DOHH2 (cell line): ENCODE data around the gene IGSF6.

ENCODE experiments used
- H3F3A ChIP-seq: fragments of 200-600 bp; sonication (generic), shearing (Covaris generic); 2 replicates; pipeline ENCODE4 v1.6.0; 2016; ENCODE audit warnings: antibody characterized with exemption, mild to moderate bottlenecking; ENCODE audit not compliant: control insufficient read depth, insufficient read depth
- H3K27ac ChIP-seq: fragments of 200-600 bp; sonication (generic); 2 replicates; pipeline ENCODE4 v1.5.1; 2014; ENCODE audit warnings: low read depth, mild to moderate bottlenecking, low read length, moderate library complexity
- H3K27me3 ChIP-seq: fragments of 200-600 bp; sonication (generic); 2 replicates; pipeline ENCODE4 v1.6.1; 2014; ENCODE audit warnings: mild to moderate bottlenecking, low read length, mixed read lengths; ENCODE audit not compliant: control insufficient read depth
- H3K36me3 ChIP-seq: fragments of 200-600 bp; sonication (generic); 2 replicates; pipeline ENCODE4 v1.6.1; 2014; ENCODE audit warnings: mild to moderate bottlenecking, low read length, moderate library complexity, mixed read lengths; ENCODE audit not compliant: control insufficient read depth
- H3K4me1 ChIP-seq: fragments of 200-600 bp; sonication (generic); 2 replicates; pipeline ENCODE4 v1.6.1; 2014; ENCODE audit warnings: mild to moderate bottlenecking, low read length, mixed read lengths; ENCODE audit not compliant: control insufficient read depth
- H3K4me2 ChIP-seq: fragments of 200-600 bp; sonication (generic); 2 replicates; pipeline ENCODE4 v1.6.0; 2014; ENCODE audit warnings: mild to moderate bottlenecking, low read length, moderate library complexity
- H3K4me3 ChIP-seq: fragments of 200-600 bp; sonication (generic); 2 replicates; pipeline ENCODE4 v1.5.1; 2014; ENCODE audit warnings: mild to moderate bottlenecking, low read length, mixed read lengths
- H3K79me2 ChIP-seq: fragments of 200-600 bp; sonication (generic); 2 replicates; pipeline ENCODE4 v1.6.1; 2014; ENCODE audit warnings: mild to moderate bottlenecking, low read length, mixed read lengths; ENCODE audit not compliant: control insufficient read depth
- H3K9me2 ChIP-seq: fragments of 200-600 bp; sonication (generic); replicated peaks from 2 replicates; pipeline ENCODE4 v1.6.1; 2014; ENCODE audit warnings: mild to moderate bottlenecking, low read length, mixed read lengths; ENCODE audit not compliant: control insufficient read depth
- H3K9me3 ChIP-seq: fragments of 200-600 bp; sonication (generic); 2 replicates; pipeline ENCODE4 v1.6.1; 2014; ENCODE audit warnings: antibody characterized with exemption, low read length, mixed read lengths; ENCODE audit not compliant: control insufficient read depth, insufficient read depth
- H4K20me1 ChIP-seq: fragments of 200-600 bp; sonication (generic); 2 replicates; pipeline ENCODE4 v1.6.0; 2014; ENCODE audit warnings: low read depth, mild to moderate bottlenecking, antibody characterized with exemption, low read length, moderate library complexity; ENCODE audit not compliant: control insufficient read depth, insufficient read depth
- CTCF ChIP-seq: fragments of 200-600 bp; sonication (generic); IDR thresholded peaks from one replicate; pipeline ENCODE4 v1.5.1; 2014; ENCODE audit warnings: antibody characterized with exemption, mild to moderate bottlenecking, low read depth, low read length; ENCODE audit not compliant: poor library complexity, severe bottlenecking
- EZH2phosphoT487 ChIP-seq: fragments of 200-600 bp; sonication (generic); IDR thresholded peaks from 2 replicates; pipeline ENCODE4 v1.6.1; 2017; ENCODE audit warnings: borderline replicate concordance, mild to moderate bottlenecking, antibody characterized with exemption, low read length, moderate library complexity, mixed read lengths

IGSF6 gene

DNA sequence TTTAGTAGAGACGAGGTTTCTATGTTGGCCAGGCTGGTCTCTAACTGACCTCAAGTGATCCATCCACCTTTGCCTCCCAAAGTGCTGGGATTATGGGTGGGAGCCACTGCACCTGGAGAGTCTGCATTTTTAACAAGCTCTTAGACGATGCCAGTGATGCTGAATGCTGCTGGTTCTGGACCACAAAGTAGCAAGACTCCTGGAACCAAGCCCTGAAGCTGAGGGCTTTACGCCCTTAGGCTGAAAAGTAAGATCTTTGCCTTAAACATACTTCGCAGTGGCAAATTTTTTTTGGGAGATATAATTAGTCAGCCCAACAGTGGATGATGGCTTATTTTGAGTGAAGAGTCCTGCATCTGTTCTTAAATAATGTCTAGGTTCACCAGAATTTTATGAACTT lies 39.0 kb downstream of the IGSF6 start:
- H3K79me2 ChIP-seq: peaks cover 86% of the 10 kb centered on the region
- peaks cover 18% of the 10 kb centered on the region for H3K36me3 ChIP-seq
- H3K27me3 ChIP-seq: no peaks in the 10 kb centered on the region
- H3K9me2 ChIP-seq: no peaks in the 10 kb centered on the region
- H3K4me1 ChIP-seq: peaks cover 66% of the 10 kb centered on the region
- H3K4me3 ChIP-seq: no peak overlapping the region
- no peak overlapping the region for H3K27ac ChIP-seq
- H3K4me2 ChIP-seq: no peak overlapping the region
- TF ChIP-seq CTCF (no peak), EZH2phosphoT487 (no peak)
- no peaks in the 10 kb centered on the region for H3F3A ChIP-seq
- H4K20me1 ChIP-seq: 0 out of 2 replicates have a peak, but pooled peaks cover 9% of the 10 kb centered on the region
- H3K9me3 ChIP-seq: no peaks in the 10 kb centered on the region

DNA sequence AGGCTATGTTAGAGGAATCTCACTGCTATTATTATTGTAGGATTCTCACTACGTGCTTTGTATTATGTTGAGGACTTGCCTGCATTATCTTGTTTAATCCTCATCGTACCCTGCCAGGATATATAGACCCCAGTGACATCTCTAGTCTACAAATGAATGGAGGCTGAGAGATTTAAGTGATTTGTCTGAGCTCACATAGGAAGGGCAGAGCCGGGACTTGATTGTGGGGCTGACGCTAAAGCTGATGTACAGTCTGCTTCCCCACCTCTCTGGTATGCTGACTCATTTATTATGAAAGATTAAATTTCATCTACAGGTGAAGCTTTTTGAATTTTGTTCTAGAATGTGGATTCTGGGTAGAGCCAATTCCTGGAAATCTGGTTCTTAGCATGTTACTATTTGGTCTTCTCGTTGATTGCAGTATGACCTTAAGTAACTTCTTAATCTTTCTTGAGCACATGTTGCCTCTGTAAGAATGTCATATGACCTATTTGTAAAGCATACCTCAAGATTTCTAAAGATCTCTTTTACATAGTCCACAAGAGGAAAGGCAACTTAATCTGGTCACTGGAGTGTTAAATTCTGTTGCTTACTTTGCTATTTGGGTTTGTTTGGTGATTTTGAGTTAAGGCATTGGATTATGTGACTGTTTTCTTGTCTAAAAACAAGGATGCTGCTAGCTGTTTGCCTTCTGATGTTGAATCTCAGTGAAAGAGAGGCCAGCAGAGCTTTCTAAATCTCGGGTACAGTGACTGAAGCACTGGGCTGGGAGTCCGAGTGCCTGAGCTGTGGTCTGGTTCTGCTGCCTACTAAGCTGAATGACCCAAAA lies 40.6 kb downstream of the IGSF6 start:
- H3K4me1 ChIP-seq: peaks cover 59% of the 10 kb centered on the region

DNA sequence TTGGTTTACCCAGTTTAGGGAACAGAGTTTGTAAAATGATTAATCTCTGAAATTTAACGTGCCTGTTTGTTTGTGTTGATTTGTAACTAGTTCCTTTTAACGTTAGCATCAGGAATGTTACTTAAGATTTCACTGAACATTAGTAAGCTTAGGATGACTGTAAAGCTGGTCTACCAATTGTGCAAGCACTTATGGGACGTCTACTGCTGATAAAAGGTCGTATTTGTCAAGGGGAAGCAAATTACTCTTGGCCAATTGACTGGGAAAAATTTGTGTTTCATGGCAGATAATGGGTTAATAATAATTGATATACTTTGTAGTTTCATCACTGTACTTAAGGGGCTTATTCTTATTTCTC lies 41.2 kb downstream of the IGSF6 start:
- Histone ChIP-seq H3K27me3 (no peaks in the 10 kb centered on the region), H3K4me2 (no peak overlapping the region), H3K4me3 (no peak overlapping the region), H3K9me2 (no peaks in the 10 kb centered on the region), H3K36me3 (peaks cover 7% of the 10 kb centered on the region), H3K4me1 (peaks cover 53% of the 10 kb centered on the region), H3F3A (no peaks in the 10 kb centered on the region), H4K20me1 (0 out of 2 replicates have a peak, but pooled peaks cover 9% of the 10 kb centered on the region), H3K9me3 (no peaks in the 10 kb centered on the region), H3K79me2 (peaks cover 100% of the 10 kb centered on the region), H3K27ac (no peak overlapping the region)
- TF ChIP-seq CTCF (no peak), EZH2phosphoT487 (no peak)

More for the DNA sequence above, 40.6 kb downstream of the IGSF6 start:
- Histone ChIP-seq H3K27me3 (no peaks in the 10 kb centered on the region), H3K27ac (no peak overlapping the region), H3F3A (no peaks in the 10 kb centered on the region), H4K20me1 (0 out of 2 replicates have a peak, but pooled peaks cover 9% of the 10 kb centered on the region), H3K36me3 (peaks cover 9% of the 10 kb centered on the region), H3K4me2 (no peak overlapping the region), H3K4me3 (no peak overlapping the region), H3K9me3 (no peaks in the 10 kb centered on the region), H3K9me2 (no peaks in the 10 kb centered on the region), H3K79me2 (peaks cover 100% of the 10 kb centered on the region)
- TF ChIP-seq EZH2phosphoT487 (no peak), CTCF (no peak)
